ENCODE results near the gene MYO5B. TPM values are rescaled to one million over a fixed set of nuclear protein-coding genes. Genes with fewer than 3 reads are reported as not detected.
"Not testable (repeated sequence)": the region's sequence is repeated elsewhere in the genome, so short reads cannot be mapped to it uniquely, and the experiment has no call there.

Gene MYO5B
- total RNA-seq: 0.27 and 0.85 TPM in 2 replicates

DNA sequence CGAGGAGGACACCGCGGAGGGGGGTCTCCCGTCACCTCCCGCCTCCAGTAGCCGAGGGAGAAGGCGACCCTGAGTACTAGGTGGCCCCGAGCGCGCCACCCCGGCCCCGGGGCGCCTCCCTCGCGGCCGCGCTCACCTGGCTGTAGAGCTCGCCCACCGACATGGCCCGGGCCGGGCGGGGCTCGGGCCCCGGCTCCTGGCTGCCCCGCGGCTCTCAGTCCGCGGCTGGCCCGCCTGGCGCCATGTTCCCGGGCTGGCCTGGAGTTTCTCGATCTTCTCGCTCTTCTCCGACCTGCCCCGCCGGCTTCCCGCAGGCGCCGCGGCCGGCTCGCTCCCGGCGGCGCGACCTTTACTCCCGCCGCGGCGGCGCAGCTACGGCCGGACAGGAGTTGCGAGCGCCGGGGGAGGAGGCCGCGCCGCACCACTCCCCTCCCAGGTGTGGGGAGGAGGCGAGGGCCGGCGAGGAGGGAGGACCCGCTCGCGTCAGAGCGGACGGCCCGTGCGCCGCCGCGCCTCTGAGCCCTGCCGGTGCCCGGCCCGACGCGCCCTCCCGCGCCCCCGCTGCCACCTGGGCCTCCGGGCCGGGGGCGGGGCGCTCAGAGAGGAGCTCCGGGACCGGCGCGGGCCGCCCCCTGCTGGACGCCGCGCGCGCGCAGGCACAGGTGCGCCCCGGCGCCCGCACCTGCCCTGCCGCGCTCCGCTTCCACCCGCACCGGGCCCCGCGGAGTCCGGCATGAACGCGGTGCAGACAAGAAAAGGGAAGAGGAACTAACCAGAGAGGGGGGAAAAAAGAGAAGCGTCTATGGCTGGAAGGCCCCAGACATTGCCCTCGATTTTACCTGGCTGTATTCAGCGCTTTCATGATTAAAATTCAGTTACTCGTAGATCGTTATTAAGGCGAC is at the start of gene MYO5B:
Gene MYO5B (minus strand): TSS at position 517 of the 902 bp plus-strand sequence. CDS start 354 bp downstream, at position 163.
- intact Hi-C loops (cut with micrococcal nuclease): loop anchor here (2.0 to 10.0 kb wide), 2 partner anchors 186 to 700 kb away; partner anchors contain the start of gene RPL17

DNA sequence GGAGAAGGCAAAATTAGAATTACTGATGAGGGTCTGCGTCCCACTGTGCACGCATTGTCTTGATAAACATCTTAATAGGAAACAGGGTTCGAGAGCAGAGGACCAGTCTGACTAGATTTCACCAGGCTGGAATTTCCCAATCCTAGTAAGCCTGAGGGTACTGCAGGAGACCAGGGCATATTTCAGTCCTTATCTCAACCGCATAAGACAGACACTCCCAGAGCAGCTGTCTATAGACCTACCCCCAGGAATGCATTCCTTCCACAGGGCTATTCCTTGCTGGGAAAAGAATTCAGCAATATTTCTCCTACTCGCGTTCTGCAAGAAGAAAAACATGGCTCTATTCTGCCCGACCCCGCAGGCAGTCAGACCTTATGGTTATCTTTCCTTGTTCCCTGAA is 46.8 kb upstream of the MYO5B start:
- intact Hi-C loops (cut with micrococcal nuclease): not testable (repeated sequence)

DNA sequence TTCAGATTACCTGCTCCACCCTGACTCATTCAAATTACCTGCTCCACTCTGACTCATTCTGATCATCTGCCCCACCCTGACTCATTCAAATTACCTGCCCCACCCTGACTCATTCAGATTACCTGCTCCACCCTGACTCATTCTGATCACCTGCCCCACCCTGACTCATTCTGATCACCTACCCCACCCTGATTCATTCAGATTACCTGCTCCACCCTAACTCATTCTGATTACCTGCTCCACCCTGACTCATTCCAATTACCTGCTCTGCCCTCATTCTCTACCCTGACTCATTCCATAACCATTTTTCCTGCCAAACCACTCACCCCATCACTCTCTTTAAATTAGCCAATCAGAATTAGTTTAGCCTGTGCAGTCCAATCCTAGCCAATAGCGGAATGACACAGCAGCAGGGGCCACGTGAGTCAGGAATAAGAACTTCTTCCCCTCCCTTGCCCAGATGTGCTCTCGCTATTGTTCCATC is 45.2 kb upstream of the MYO5B start:
- intact Hi-C loops (cut with micrococcal nuclease): no loop called here

DNA sequence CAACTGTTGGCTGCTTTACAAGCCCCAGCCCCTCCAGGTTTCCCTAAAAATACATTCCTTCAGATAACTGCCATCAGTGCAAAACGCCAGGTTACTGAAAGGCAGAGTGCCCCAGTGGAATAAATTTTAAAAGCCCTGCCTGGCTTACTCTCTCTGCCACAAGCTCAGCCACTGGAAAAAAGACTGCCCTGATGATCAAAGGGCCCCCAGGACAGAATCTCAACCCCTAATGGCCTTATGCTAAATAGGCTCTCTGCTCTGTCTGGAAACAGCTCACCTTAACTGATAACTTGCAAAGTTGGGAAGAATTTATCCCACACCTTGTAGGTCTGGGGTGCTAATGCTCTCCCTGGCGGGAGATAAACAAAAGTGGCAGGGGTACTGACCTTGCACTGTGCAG is 37.5 kb upstream of the MYO5B start:
- intact Hi-C loops (cut with micrococcal nuclease): no loop called here

DNA sequence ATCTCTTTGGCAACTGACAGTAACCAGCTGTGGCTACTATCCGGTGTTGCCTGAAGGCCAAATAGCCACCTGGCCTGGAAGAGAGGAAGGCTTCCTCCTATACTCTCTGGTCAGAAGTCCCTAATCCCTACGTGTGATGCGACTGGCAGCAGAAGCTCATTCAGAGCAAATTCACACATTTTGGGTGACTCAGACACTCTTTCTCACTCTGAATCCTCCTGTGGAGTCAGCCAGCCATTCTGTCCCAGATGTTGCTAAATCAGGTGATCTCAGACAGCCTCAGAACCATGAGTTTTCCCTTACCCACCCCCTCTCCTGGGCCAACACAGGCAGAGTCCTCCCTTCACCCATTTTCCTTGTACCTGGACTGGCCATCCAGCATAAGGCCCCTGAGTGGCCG is 36.7 kb upstream of the MYO5B start:
- intact Hi-C loops (cut with micrococcal nuclease): no loop called here

DNA sequence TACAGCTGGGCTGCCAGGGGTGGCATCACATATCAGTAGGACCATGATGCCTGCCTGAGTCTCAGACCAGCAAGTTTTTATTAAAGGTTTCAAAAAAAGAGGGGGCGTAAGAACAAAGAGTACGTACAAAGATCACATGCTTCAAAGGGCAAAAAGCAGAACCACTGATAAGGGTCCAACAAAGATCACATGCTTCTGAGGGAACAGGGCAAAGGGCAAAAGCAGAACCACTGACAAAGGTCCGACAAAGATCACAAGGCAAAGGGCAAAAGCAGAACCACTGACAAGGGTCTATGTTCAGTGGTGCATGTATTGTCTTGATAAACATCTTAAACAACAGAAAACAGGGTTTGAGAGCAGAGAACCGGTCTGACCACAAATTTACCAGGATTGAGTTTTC is 25.3 kb upstream of the MYO5B start:
- intact Hi-C loops (cut with micrococcal nuclease): not testable (repeated sequence)

DNA sequence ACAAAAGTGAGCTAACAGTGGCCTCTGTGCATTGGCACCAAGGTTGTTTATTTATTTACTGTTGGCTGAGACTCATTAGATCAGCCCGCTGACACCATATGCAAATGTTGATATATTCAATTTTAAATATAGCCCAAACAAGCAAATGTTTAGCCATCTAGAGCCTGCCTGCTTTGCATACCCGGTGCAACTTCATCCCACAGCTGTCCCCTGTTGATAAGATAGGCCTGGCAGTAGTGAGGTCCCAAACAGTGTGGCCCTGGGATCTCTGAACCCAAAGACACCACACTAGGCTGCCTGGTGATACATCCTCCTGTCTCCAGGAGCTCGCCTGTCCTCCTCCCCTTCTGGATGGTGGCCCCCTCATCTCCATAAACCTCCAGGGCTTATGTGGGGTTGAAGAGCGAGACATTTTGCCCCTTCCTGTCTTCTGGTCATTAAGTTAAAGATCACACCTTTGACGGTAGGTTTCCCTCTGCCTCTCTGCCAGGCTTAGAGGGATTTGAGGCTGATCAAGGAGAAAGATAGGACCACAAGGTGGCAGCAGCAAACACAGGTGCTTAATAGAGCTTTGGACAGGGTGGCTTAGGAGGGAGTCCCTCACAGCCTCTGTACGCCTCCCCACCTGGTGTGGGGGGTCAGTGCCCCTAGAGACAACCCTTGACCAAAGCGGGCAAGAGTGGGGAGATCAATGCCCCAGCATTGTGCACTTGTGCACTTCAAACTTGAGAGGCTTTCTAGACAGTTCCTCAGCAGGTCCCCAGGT is 23.7 kb upstream of the MYO5B start:
- intact Hi-C loops (cut with micrococcal nuclease): loop anchor here (1.0 kb wide), 2 partner anchors 50 to 211 kb away; no protein-coding TSS in a partner anchor

DNA sequence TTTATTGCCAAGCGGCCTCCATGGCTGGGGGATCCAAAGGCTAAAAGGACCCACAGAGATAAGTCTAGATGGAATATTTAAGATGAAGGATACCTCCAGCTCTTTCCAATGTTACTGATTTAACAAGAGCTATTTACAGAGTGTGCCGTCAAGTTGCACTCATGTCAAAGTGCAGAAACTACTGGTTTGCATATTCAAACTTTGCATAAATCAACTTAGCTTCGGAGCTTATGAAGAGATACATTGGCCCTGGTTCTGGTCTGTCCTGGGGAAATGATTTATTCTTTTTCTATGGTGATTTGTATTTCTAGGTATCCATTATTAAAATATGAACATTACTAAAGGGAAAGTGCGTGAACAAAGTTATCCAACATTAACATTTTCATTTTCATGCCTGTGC is 14.4 kb upstream of the MYO5B start:
- intact Hi-C loops (cut with micrococcal nuclease): no loop called here

DNA sequence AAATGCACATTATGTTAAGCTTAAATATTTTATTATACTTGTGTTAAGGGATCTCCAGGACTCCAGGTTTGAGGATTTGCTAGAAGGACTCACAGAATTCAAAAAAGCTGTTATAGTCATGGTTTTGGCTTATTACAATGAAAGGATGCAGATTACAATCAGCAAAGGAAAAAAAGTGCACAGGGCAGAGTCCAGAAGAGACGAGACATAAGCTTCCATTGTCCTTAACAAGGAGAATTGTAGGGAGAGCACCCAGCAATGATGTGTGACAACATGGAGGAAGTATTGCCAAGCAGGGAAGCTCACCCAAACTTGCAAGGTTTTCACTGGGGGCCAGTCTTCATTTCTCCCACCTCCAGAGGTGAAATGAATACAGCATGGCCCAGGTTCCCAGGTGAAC is 12.8 kb upstream of the MYO5B start:
- intact Hi-C loops (cut with micrococcal nuclease): no loop called here

DNA sequence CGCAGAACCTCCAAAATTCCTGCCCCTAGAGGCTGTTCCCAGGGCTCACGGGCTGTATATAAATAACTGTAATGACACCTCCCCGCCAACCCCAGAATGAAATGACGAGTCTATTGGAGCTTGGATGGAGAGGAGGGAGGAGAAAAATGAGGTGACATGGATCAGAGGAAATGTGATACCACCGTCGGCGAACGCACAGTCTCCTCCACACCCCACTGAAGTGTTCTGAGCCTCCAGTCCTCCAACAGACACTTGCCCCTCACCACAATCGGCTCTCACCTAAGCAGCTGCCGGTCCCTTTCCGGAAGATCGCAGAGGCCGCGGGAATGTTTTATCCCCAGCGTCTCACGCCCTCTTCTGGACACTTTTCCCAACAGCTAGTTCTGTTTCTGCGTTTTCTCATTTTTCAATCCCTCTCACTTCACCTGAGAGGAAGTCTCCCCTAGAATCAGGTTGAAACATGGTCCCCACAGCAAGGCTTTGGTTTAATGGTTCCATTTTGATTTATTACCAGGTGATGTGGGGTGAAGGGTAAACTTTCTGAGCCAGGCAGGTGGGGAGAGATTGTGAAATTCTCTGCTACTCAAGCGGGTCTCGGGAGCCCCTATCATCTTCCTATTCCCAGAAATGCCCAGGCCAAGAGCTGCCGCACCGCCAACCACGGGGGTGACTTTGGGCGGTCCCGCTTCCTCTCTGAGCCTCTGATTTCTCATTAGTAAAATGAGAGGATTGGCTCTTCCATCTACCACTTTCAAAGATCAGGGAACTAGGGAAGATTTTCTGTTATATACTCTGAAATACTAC is 9.1 kb upstream of the MYO5B start:
- intact Hi-C loops (cut with micrococcal nuclease): loop anchor here (5.0 kb wide), 1 partner anchor 692 kb away; no protein-coding TSS in a partner anchor

DNA sequence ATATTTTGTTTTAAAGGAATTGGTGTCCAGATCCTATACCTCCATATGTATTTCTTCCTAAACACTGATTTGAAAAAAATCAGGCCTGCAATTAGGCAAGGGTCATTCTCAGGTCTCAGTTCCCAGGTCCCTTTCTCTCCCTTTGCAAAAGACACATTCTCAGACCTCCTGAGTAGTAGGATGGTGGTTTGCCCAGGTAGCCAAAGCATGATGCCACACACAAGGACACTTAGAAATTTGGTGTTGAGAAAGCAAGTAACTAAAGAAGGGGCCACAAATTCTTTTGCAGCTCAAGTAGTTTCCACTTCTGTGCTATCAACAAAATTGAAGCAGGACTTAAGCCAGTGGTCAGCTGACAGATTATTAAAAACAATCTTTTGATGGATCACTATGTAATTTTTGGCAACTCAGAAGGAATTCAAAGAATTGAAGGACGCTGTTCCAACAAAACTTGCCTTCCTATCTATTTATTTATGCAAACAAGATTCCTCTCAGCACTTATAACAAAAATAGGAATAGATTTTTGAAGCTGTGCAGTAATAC is 6.6 kb upstream of the MYO5B start:
- intact Hi-C loops (cut with micrococcal nuclease): loop anchor here (5.0 kb wide), 1 partner anchor 689 kb away; no protein-coding TSS in a partner anchor

DNA sequence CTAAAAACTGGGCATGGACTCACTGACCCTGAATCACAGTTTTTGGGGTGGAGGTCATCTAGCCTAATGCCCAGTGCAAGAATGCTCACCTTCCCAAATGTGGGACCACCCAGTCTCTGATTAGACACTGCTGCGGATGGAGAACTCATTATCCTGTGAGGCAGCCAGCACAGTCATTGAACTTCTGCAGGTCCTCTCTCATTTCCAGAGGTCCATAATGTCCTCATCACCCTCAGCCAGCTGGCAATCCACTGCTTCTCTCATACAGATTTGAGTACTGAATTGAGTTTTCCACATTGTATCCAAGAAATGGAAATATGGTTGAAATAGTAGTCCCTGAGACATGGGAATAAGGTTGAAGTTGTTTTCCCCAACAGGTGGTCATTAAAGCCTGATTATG is 5.0 kb upstream of the MYO5B start:
- intact Hi-C loops (cut with micrococcal nuclease): loop anchor here (5.0 to 10.0 kb wide), 2 partner anchors 688 to 705 kb away; partner anchors contain the start of gene RPL17

DNA sequence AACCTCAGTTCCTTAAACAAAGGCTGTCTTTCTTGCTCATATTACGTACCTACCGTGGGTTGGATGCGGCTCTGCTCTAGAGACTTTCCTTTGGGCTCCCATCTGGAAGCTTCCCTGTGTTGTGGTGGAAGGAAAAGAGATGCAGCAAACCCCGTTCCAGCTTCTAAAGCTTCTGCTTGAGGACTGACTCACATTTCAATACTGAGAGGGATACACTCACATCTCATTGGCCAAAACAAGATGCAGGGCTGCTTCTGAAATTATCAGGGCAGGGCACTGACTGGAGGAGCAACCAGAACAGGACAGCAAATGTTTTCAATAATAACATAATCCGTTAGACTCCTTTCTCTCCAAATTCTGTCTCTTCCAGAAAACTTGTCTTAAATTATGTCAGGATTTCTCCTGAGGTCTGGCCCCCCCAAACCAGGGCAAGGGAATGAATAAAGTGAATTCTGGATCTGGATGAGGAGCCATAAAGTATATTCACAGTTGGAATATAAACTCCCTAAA is 4.5 kb upstream of the MYO5B start:
- intact Hi-C loops (cut with micrococcal nuclease): loop anchor here (10.0 kb wide), 1 partner anchor 705 kb away; the partner anchor contains the start of gene RPL17

DNA sequence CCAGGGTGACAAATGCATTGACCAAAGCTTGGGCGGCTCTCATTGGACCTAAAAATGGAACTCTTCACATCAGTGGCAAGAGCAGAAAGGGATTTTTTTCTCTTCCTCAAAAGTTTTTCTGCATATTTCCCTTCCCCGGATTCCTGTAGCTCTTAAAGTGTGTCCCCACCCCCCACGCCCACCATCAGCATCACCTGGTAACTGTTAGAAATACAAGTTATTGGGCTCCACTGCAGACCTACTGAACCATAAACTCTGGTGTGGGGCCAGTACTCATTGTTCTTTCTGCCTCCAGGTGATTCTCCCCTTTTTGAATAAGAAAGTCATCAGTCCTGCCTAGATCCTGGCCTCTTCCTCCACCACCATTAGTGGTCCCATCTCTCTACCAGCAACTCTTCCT is 1.3 kb upstream of the MYO5B start:
- intact Hi-C loops (cut with micrococcal nuclease): loop anchor here (10.0 kb wide), 1 partner anchor 701 kb away; the partner anchor contains the start of gene RPL17

DNA sequence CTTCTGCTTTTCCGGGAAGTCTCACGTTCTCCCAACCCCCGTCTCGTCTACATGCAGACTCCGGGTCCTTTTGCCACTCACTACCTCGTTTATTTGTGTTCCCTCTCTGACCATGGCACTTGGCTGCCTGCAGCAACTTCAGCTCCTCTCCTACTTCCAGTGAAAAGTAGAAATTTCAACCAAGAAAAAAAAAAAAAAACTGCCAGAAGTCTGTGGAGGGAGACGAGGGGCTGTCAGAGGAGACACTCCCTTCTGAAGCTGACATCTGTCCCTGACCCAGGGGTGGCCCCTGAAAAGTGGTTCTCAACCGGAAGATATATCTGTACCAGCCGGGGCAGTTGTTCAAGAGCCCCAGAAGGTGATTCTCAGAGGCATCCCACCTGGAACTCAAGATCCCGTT is 742 bp upstream of the MYO5B start:
- intact Hi-C loops (cut with micrococcal nuclease): loop anchor here (2.0 to 10.0 kb wide), 2 partner anchors 187 to 701 kb away; partner anchors contain the start of gene RPL17

DNA sequence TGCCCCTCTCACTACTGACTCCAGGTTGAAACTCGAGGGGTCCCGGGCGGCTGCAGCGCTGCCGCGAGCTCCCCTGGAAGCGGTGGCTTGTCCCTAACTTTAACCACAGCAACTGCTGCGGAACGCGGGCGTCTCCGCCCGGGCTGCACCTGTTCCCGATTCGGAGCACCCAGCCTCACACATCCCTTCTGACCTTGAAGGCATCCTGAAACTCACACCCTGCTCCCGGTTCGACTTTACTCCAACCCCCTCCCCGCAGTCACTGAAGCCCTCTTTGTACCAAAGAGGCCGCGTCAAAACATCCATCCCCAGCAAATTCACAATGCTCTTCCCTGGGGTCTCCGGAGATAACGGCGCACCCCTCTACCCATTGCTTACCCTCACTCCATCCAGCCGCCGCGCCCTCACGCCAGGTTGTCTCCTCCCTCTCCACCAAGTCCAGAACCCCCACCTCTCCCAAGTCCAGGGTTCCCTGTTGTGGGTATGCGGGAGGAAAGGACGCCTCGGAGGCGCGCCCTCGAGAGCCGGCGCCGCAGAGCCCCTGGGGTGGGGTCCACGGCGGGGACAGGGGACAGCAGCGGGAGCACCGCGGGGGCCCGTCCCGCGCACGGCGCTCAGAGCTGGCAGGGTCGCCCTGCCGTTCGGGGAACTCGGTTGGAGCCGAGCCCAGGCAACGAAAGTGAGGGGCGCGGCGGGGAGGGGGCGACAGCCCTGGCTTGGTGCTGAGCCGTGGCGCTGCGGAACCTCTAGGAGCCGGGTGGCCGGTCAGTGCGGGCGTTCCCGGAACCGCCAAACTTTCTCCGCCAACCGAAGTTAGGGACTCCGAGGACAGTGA is 934 bp downstream of the MYO5B start:
- intact Hi-C loops (cut with micrococcal nuclease): loop anchor here (2.0 to 10.0 kb wide), 2 partner anchors 185 to 699 kb away; partner anchors contain the start of gene RPL17

DNA sequence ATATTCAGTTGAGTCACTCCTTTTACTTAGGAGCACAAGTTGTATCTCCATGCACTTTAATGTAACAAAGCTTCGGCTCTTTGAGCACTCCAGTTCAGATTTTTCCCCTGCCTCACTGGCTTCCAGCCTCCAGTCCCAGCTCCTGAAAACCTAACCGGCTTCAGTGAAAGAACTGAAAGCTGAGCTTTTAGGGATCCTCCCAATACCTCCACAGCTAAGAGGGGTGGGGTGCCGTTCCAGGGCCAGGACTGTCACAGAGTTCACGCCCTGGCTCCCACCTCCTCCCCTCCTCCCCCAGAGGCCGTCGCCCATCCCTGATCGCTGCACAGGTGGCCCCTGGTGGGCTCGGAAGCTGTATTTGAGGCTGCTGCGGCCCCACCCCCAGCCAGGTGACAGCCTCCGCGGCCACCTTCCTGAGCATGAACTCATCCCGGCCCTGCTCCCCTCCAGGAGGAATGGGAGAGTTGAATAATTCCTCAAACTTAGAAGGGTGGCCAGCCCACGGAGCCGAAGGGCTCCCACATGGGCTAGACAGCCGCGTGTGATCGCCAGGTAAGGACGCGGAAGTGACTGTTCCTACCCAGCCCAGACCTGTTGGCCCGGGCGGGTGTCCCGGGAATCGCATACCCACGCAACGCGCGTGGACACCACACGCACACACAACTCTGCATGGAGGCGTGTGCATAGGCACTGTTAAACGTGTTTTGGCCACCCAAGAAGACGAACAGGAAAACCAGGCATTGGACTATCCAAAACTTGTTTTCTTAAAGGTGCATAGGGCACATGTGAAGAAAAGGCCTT is 1.8 kb downstream of the MYO5B start:
- intact Hi-C loops (cut with micrococcal nuclease): loop anchor here (10.0 kb wide), 1 partner anchor 698 kb away; the partner anchor contains the start of gene RPL17

DNA sequence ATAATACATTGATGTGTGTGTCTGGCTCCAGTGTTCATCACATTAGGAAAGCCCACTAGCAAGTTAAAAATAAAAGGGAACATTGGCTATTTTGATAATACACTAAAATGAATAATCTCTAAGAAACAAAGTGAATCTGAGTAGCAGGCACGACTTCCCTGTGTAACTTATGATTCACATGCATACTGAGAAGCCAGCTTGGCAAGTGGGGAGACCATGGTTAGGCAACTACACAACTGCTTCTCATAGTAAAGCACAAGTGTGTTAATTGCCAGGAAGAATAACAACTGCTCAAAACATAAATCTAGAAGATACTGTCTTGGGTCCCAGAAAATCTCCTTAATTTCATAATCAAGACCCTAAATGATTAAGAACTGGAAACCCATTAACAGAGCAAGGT is 4.0 kb downstream of the MYO5B start:
- intact Hi-C loops (cut with micrococcal nuclease): loop anchor here (10.0 kb wide), 1 partner anchor 696 kb away; the partner anchor contains the start of gene RPL17
